HEK293T (cell line): ENCODE data around the gene ACOX3.

Experiments used
- CTBP1 ChIP-seq: fragments of 450-650 bp; IDR thresholded peaks from 2 replicates; pipeline ENCODE4 v1.6.1; 2016; ENCODE audit warnings: borderline replicate concordance
- FOXK2 ChIP-seq: fragments of 450-650 bp; IDR thresholded peaks from 2 replicates; pipeline ENCODE4 v1.6.1; 2016; ENCODE audit warnings: mild to moderate bottlenecking
- NFRKB ChIP-seq: fragments of 450-650 bp; IDR thresholded peaks from 2 replicates; pipeline ENCODE4 v1.6.1; 2016; ENCODE audit warnings: mild to moderate bottlenecking, moderate library complexity

DNA sequence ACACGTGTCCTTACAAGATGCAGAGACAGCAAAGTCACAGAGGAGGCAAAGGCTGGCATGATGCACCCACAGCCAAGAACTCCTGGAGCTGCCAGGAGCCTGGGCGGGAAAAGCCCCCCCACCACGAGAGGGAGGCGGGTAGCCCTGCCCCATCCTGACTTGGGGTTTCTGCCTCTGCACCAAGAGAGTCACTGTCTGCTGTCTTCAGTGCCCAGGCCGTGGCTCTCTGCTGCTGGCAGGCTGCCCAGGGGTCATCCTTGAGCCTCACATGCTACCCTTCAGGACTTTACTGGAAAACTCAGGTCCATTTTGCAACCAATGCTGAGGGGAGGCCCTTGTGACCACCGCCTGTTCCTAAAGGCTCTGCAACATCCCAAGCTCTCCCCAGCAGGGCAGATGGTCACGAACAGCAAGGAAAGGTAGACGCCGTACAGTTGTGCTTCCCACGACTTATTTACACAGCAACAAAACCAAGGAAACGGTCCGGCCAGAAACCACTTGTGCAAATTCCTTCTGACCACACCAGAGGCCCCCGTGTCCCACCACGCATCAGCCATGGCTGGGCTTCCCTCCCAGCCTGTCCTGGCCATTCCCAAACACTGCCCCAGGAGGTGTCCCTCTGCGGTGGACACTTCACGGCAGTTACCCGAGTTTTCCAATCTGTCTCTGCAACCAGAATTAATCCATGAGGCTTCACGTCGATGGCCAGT, 56.9 kb downstream of the ACOX3 start:
- TF ChIP-seq FOXK2 (no peak), NFRKB (no peak), CTBP1 (no peak)
